Karpas-422 (cell line): ENCODE data around the gene USP24. TPM values are rescaled to one million over a fixed set of nuclear protein-coding genes. Genes with fewer than 3 reads are reported as not detected.
"Not testable (repeated sequence)": the region's sequence is repeated elsewhere in the genome, so short reads cannot be mapped to it uniquely, and the experiment has no call there.

ENCODE experiments used
- DNase-seq: peaks from one replicate; pipeline ENCODE4 v3.0.0-alpha.2; 2015
- H2AFZ ChIP-seq: fragments of 200-600 bp; sonication (generic); 2 replicates; pipeline ENCODE4 v1.6.1; 2014; ENCODE audit warnings: antibody characterized with exemption, low read length, mixed read lengths
- H3K27ac ChIP-seq: fragments of 200-600 bp; sonication (generic); 2 replicates; pipeline ENCODE4 v1.5.1; 2014; ENCODE audit warnings: mild to moderate bottlenecking, low read length, moderate library complexity
- H3K27me3 ChIP-seq: fragments of 200-600 bp; sonication (generic); 2 replicates; pipeline ENCODE4 v1.6.1; 2014; ENCODE audit warnings: low read length, mixed read lengths
- H3K36me3 ChIP-seq: fragments of 200-600 bp; sonication (generic); 2 replicates; pipeline ENCODE4 v1.6.1; 2014; ENCODE audit warnings: low read length, mixed read lengths; ENCODE audit not compliant: insufficient read depth
- H3K4me1 ChIP-seq: fragments of 200-600 bp; sonication (generic); 2 replicates; pipeline ENCODE4 v1.6.1; 2014; ENCODE audit warnings: mild to moderate bottlenecking, low read length, mixed read lengths
- H3K4me2 ChIP-seq: fragments of 200-600 bp; sonication (generic); 2 replicates; pipeline ENCODE4 v1.6.1; 2014; ENCODE audit warnings: low read length, low read depth, mild to moderate bottlenecking; ENCODE audit not compliant: poor library complexity, severe bottlenecking
- H3K4me3 ChIP-seq: fragments of 200-600 bp; sonication (generic); 2 replicates; pipeline ENCODE4 v1.5.1; 2014; ENCODE audit warnings: mild to moderate bottlenecking, antibody characterized with exemption, low read length, mixed read lengths
- H3K79me2 ChIP-seq: fragments of 200-600 bp; sonication (generic); 2 replicates; pipeline ENCODE4 v1.6.1; 2014; ENCODE audit warnings: mild to moderate bottlenecking, low read length, mixed read lengths
- H3K9ac ChIP-seq: fragments of 200-600 bp; sonication (generic); 2 replicates; pipeline ENCODE4 v1.6.0; 2014; ENCODE audit warnings: low read length
- H3K9me2 ChIP-seq: fragments of 200-600 bp; sonication (generic), shearing (Covaris generic); replicated peaks from 2 replicates; pipeline ENCODE4 v1.6.0; 2014; ENCODE audit warnings: mild to moderate bottlenecking, low read length, moderate library complexity; ENCODE audit not compliant: insufficient read depth
- H3K9me3 ChIP-seq: fragments of 300-700, 200-600 bp; sonication (generic); 2 replicates; pipeline ENCODE4 v1.6.1; 2014; ENCODE audit warnings: low read length, mixed read lengths
- H4K20me1 ChIP-seq: fragments of 200-600 bp; sonication (generic); 2 replicates; pipeline ENCODE4 v1.6.1; 2014; ENCODE audit warnings: mild to moderate bottlenecking, antibody characterized with exemption, low read length, low read depth; ENCODE audit not compliant: insufficient read depth
- total RNA-seq: library from RNA; depleted of rRNA; stranded (reverse); fragments of >200 nt; shearing (Covaris generic); gene quantifications from 2 replicates; pipeline ENCODE4 v1.2.3, GENCODE V29; 2014; ENCODE audit warnings: low replicate concordance

Gene USP24
- total RNA-seq, 1 experiment from 2014 or later = 89.8 TPM

DNA sequence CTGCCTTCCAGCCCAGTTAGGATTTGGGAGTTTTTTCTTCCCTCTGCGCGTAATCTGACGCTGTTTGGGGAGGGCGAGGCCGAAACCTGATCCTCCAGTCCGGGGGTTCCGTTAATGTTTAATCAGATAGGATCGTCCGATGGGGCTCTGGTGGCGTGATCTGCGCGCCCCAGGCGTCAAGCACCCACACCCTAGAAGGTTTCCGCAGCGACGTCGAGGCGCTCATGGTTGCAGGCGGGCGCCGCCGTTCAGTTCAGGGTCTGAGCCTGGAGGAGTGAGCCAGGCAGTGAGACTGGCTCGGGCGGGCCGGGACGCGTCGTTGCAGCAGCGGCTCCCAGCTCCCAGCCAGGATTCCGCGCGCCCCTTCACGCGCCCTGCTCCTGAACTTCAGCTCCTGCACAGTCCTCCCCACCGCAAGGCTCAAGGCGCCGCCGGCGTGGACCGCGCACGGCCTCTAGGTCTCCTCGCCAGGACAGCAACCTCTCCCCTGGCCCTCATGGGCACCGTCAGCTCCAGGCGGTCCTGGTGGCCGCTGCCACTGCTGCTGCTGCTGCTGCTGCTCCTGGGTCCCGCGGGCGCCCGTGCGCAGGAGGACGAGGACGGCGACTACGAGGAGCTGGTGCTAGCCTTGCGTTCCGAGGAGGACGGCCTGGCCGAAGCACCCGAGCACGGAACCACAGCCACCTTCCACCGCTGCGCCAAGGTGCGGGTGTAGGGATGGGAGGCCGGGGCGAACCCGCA, 175.7 kb downstream of the USP24 start, which contains the start of gene PCSK9:
TSS of gene PCSK9 (plus strand) at position 207 of the 741 bp plus-strand sequence. CDS start at position 497, 290 bp downstream.
- no peaks in the 10 kb centered on the region for H3K79me2 ChIP-seq
- H3K4me3 ChIP-seq = no peak within 1 kb of the TSS
- no peak within 1 kb of the TSS for H3K27ac ChIP-seq
- no peaks in the 10 kb centered on the region for H3K27me3 ChIP-seq
- H3K4me1 ChIP-seq = no peaks in the 10 kb centered on the region
- H3K4me2 ChIP-seq = no peak within 1 kb of the TSS
- H4K20me1 ChIP-seq = no peaks in the 10 kb centered on the region
- no peaks in the 10 kb centered on the region for H3K36me3 ChIP-seq
- no peaks in the 10 kb centered on the region for H3K9me2 ChIP-seq
- H2AFZ ChIP-seq = no peak within 1 kb of the TSS
- no peak for DNase-seq
- no peak within 1 kb of the TSS for H3K9ac ChIP-seq
- H3K9me3 ChIP-seq = no peaks in the 10 kb centered on the region

DNA sequence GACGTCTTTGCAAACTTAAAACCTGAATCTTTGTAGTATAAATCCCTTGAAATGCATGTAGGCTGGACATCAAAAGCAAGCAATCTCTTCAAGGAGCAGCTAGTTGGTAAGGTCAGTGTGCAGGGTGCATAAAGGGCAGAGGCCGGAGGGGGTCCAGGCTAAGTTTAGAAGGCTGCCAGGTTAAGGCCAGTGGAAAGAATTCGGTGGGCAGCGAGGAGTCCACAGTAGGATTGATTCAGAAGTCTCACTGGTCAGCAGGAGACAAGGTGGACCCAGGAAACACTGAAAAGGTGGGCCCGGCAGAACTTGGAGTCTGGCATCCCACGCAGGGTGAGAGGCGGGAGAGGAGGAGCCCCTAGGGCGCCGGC, 176.2 kb downstream of the USP24 start:
- H3K79me2 ChIP-seq = no peaks in the 10 kb centered on the region

DNA sequence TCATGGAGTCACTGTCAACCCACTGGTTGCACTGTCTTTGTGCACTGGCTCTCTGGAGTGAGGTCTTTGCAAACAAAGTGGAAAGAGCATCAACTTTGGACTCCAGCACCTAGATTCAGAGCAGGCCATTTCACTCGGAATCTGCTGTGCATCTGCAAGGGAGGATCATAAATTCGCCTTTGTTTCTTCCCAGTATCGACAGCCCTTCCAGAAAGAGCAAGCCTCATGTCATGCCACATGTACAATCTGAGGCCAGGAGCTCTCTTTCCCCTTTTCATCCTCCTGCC, 176.7 kb downstream of the USP24 start:
- no peaks in the 10 kb centered on the region for H4K20me1 ChIP-seq
- H3K9ac ChIP-seq = no peak overlapping the region
- no peaks in the 10 kb centered on the region for H3K9me3 ChIP-seq
- no peak overlapping the region for H3K27ac ChIP-seq
- no peaks in the 10 kb centered on the region for H3K9me2 ChIP-seq
- no peak overlapping the region for H3K4me2 ChIP-seq
- H3K79me2 ChIP-seq = no peaks in the 10 kb centered on the region
- no peaks in the 10 kb centered on the region for H3K27me3 ChIP-seq
- H2AFZ ChIP-seq = no peak overlapping the region
- no peaks in the 10 kb centered on the region for H3K4me1 ChIP-seq
- no peak overlapping the region for H3K4me3 ChIP-seq
- DNase-seq = no peak
- H3K36me3 ChIP-seq = no peaks in the 10 kb centered on the region

More for the DNA sequence above, 176.2 kb downstream of the USP24 start:
- Histone ChIP-seq H3K9me2 (no peaks in the 10 kb centered on the region), H3K4me1 (no peaks in the 10 kb centered on the region), H3K4me3 (no peak overlapping the region), H3K27ac (no peak overlapping the region), H3K9me3 (no peaks in the 10 kb centered on the region), H3K36me3 (no peaks in the 10 kb centered on the region), H3K9ac (no peak overlapping the region), H4K20me1 (no peaks in the 10 kb centered on the region), H3K27me3 (no peaks in the 10 kb centered on the region), H2AFZ (no peak overlapping the region), H3K4me2 (no peak overlapping the region)
- no peak for DNase-seq

DNA sequence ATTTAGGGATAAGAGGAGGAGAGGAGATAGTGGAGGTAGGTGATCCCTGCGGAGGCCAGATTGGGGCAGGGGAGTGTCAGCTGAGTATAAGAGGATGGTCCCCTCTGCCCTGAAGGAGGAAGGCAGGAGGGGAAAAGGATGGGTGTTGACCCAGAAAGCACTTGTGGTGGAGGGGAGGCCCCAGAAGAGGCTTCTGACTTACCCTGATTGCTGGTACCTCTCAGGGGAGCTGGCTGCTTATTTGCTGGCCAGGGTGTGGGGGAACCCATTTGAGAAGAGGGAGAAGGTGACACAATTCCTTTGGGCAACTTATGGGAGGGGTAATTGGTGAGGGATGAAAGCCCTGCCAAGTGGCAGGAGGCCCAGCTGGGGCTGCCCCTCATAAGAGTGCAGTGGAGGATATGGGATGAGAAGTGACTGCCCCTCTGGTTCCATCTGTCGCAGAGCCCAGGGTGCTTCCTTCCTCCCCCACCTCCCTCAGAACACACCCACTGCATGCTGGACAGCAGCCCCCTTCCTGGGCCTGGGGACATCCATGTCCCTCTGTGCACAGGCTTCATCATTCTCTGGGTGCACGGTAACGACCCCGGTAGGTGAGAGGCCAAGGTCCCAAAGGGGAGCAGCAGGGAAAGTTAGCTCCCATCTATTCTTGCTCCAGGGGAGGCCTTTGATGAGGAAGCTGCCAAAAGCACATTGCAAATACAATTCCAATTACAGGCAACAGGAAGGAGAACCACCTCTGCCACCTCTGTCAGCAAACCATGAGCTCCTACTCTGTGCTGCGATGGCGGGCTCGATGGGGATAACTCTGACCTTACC, 177.2 kb downstream of the USP24 start:
- Histone ChIP-seq H3K9ac (no peak overlapping the region), H3K36me3 (no peaks in the 10 kb centered on the region), H3K4me2 (no peak overlapping the region), H3K27ac (no peak overlapping the region), H3K4me1 (no peaks in the 10 kb centered on the region), H3K4me3 (no peak overlapping the region), H3K27me3 (no peaks in the 10 kb centered on the region), H3K9me3 (no peaks in the 10 kb centered on the region), H2AFZ (no peak overlapping the region), H3K79me2 (no peaks in the 10 kb centered on the region), H3K9me2 (no peaks in the 10 kb centered on the region), H4K20me1 (no peaks in the 10 kb centered on the region)
- DNase-seq = no peak

DNA sequence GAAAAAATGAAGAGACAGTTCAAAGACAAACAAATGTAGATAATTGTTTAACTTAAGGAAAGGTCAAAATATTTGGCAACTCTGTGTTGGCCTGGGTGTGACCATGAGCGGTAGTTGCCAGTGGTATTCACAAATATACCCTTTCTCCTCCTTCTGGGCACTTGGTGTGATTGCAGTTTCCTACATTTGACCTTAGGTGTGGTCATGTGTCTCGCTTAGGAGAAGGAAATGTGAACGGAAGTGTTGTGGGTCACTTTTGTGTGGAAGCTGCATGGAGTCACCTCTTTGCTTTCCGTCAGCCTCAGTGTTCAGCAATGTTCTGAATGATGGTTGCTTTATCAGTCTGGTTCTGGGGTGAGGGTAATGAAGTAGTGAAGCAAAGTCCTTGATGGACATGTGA, 179.3 kb downstream of the USP24 start:
- Histone ChIP-seq H2AFZ (no peak overlapping the region), H3K9ac (no peak overlapping the region), H4K20me1 (no peaks in the 10 kb centered on the region), H3K9me3 (no peaks in the 10 kb centered on the region), H3K36me3 (no peaks in the 10 kb centered on the region), H3K4me3 (no peak overlapping the region), H3K79me2 (no peaks in the 10 kb centered on the region), H3K27me3 (no peaks in the 10 kb centered on the region), H3K4me1 (no peaks in the 10 kb centered on the region), H3K27ac (no peak overlapping the region), H3K4me2 (no peak overlapping the region), H3K9me2 (no peaks in the 10 kb centered on the region)
- no peak for DNase-seq

DNA sequence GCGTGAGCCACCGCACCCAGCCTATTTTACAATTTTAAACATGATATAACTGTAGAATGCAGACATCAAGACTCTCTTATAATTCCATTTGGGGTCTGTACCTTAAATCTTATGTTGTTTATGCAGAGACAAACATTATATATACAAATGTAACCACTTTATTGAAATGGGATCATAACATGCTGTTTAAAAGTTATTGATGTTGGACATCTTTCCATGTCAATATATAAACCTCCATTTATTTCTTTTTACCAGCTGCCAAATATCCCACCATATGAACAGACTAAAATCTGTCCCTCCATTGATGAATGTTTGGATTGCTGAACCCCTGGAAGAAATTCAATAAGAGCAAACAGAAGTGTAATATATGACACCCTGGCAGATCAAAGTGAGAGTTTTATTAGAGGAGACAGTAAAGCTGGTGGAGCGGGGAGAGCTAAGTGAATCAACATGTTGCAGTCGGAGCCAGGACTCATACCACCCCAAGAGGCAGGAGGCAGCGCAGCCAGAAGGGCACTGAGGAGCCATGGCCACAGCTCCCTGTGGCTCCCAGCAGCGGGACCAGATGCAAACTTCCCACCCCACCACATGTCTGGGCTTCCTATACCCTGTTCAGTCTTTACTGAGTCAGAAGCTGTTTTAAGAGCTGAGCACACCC, 180.6 kb downstream of the USP24 start:
- Histone ChIP-seq H3K9me2 (no peaks in the 10 kb centered on the region), H2AFZ (no peak overlapping the region), H3K36me3 (no peaks in the 10 kb centered on the region), H3K4me1 (no peaks in the 10 kb centered on the region), H4K20me1 (no peaks in the 10 kb centered on the region), H3K4me3 (no peak overlapping the region), H3K9ac (no peak overlapping the region), H3K4me2 (no peak overlapping the region), H3K9me3 (no peaks in the 10 kb centered on the region), H3K27me3 (no peaks in the 10 kb centered on the region), H3K79me2 (no peaks in the 10 kb centered on the region), H3K27ac (no peak overlapping the region)
- no peak for DNase-seq

DNA sequence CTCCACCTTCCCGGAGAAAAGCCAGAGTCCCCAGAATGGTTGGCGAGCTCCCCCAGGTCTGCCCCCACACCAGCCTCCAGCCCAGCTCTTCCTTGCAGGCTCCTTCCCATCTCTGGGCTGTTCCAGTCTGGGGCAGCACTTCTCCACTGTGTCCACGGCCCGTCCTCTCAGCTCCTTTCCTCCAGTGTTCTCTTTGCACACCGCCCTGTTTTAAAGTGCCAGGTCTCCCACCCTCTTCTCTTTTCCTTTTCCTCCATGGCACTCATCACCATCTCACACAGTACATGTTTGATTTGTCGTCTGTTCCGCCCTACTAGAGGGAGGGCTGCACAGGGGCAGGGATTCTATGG, 181.9 kb downstream of the USP24 start:
- no peak overlapping the region for H3K9ac ChIP-seq
- no peak for DNase-seq
- no peaks in the 10 kb centered on the region for H3K36me3 ChIP-seq
- no peaks in the 10 kb centered on the region for H3K9me3 ChIP-seq
- no peaks in the 10 kb centered on the region for H3K79me2 ChIP-seq
- no peak overlapping the region for H2AFZ ChIP-seq
- no peak overlapping the region for H3K4me2 ChIP-seq
- no peaks in the 10 kb centered on the region for H3K9me2 ChIP-seq
- H4K20me1 ChIP-seq = no peaks in the 10 kb centered on the region
- H3K27ac ChIP-seq = no peak overlapping the region
- H3K27me3 ChIP-seq = no peaks in the 10 kb centered on the region
- no peak overlapping the region for H3K4me3 ChIP-seq
- no peaks in the 10 kb centered on the region for H3K4me1 ChIP-seq

DNA sequence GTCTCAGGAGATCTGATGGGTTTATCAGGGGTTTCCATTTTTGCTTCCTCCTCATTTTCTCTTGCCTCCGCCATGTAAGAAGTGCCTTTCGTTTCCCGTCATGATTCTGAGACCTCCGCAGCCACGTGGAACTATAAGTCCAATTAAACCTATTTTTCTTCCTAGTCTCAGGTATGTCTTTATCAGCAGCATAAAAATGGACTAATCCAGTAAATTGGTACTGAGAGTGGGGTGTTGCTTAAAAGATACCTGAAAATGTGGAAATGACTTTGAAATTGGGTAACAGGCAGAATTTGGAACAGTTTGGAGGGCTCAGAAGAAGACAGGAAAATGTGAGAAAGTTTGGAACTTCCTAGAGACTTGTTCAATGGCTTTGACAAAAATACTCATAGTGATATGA, 184.1 kb downstream of the USP24 start:
- H3K9me2 ChIP-seq, H3K9ac ChIP-seq, H3K4me1 ChIP-seq, H3K27ac ChIP-seq, H3K4me3 ChIP-seq, H2AFZ ChIP-seq, H3K27me3 ChIP-seq, DNase-seq, H3K9me3 ChIP-seq, H3K36me3 ChIP-seq, H4K20me1 ChIP-seq, H3K79me2 ChIP-seq, H3K4me2 ChIP-seq: not testable (repeated sequence)
